Fibroblast of lung (primary cell): ENCODE results near the gene CCL5.

Source experiments
- CTCF ChIP-seq, 2 donors: IDR thresholded peaks in 1 of 2; conservative IDR thresholded peaks in 1 of 2; 1 replicate in 1 of 2; 2 replicates in 1 of 2; pipeline ENCODE4 v1.5.1; 2011 to 2012; ENCODE audit warnings: low read length in 2 of 2, control low read depth in 1 of 2, inconsistent platforms in 1 of 2, low read depth in 1 of 2, mild to moderate bottlenecking in 1 of 2
- EZH2 ChIP-seq: IDR thresholded peaks from 2 replicates; pipeline ENCODE4 v1.5.1; 2012; ENCODE audit warnings: low read length, control low read depth, mild to moderate bottlenecking; ENCODE audit errors: missing control alignments

DNA sequence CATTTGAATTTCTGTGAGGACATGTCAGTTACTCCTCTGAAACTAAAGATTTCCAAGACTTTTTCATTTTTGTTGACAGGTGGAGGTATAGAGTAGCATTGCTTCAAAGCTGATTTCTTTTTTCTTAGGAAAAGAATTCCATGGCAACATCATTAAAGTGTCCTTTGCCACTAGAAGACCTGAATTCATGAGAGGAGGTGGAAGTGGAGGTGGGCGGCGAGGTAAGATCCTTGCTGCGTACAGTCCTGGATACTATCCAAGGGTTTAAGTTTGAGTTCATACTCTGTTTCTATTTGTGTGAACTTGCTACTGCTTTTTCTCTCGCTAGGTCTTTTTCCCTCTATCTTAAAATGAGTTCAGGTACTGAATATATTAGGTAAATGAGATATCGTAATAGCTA lies 37.9 kb downstream of the CCL5 start:
- no peak for TF ChIP-seq CTCF (conservative IDR thresholded peaks at IDR 0.05 in 1 of 2, IDR thresholded peaks at IDR 0.05 in 1 of 2; ENCODE audit: low read depth in 1 of 2, low read length in 2 of 2)
- TF ChIP-seq EZH2: no peak
